Fibroblast of gingiva (primary cell): ENCODE measurements around the gene C22orf39.

Experiments
- DNase-seq: peaks from one replicate; pipeline ENCODE4 v3.0.0-alpha.2; 2011; ENCODE audit warnings: low read depth

C22orf39 gene

GRCh38 chr22:19429950-19430889, 17.3 kb downstream of the C22orf39 start:
- DNase-seq: peak; percentile 68

GRCh38 chr22:19424186-19424500, 23.4 kb downstream of the C22orf39 start:
- DNase-seq: no peak

- DNase-seq: no peak
These were observed 24.8 kb downstream of the C22orf39 start for GRCh38 chr22:19422440-19423301.

- DNase-seq: no peak
These were observed 27.2 kb downstream of the C22orf39 start for GRCh38 chr22:19420321-19420720.

- DNase-seq: no peak
These were observed 27.9 kb downstream of the C22orf39 start for GRCh38 chr22:19419464-19420178.

GRCh38 chr22:19419086-19419463, 28.4 kb downstream of the C22orf39 start:
- DNase-seq: no peak

GRCh38 chr22:19412923-19413322, 34.6 kb downstream of the C22orf39 start:
- DNase-seq: no peak

- no peak for DNase-seq
These were observed 35.0 kb downstream of the C22orf39 start for GRCh38 chr22:19412478-19412877.

- no peak for DNase-seq
These were observed 35.8 kb downstream of the C22orf39 start for GRCh38 chr22:19411690-19412045.

GRCh38 chr22:19410941-19411689, 36.4 kb downstream of the C22orf39 start:
- DNase-seq: no peak

- DNase-seq: no peak
These were observed 39.6 kb downstream of the C22orf39 start for GRCh38 chr22:19407649-19408606.

- DNase-seq: no peak
These were observed 40.7 kb downstream of the C22orf39 start for GRCh38 chr22:19406846-19407245.

- no peak for DNase-seq
These were observed 41.2 kb downstream of the C22orf39 start for GRCh38 chr22:19406281-19406811.

GRCh38 chr22:19405652-19406051, 41.9 kb downstream of the C22orf39 start:
- DNase-seq: no peak

- no peak for DNase-seq
These were observed 42.4 kb downstream of the C22orf39 start for GRCh38 chr22:19405133-19405532.

GRCh38 chr22:19404676-19405075, 42.8 kb downstream of the C22orf39 start:
- DNase-seq: no peak

GRCh38 chr22:19402642-19403191, 44.8 kb downstream of the C22orf39 start:
- DNase-seq: no peak

- no peak for DNase-seq
These were observed 46.0 kb downstream of the C22orf39 start for GRCh38 chr22:19401483-19401882.

GRCh38 chr22:19400881-19401280, 46.6 kb downstream of the C22orf39 start:
- no peak for DNase-seq

- DNase-seq: no peak
These were observed 48.9 kb downstream of the C22orf39 start for GRCh38 chr22:19398652-19399051.
